SK-N-MC (cell line): ENCODE results near the gene CACNB2.

Source experiments
- EZH2 ChIP-seq: fragments of 200-600 bp; sonication (generic); IDR thresholded peaks from one replicate; pipeline ENCODE4 v1.6.1; 2017; ENCODE audit warnings: antibody characterized with exemption
- FOXP2 ChIP-seq: optimal IDR thresholded peaks from 2 replicates; pipeline ENCODE3; 2011; ENCODE audit warnings: mild to moderate bottlenecking, moderate library complexity; ENCODE audit not compliant: insufficient read depth; ENCODE audit errors: extremely low read length, control extremely low read depth
- POLR2AphosphoS5 ChIP-seq: IDR thresholded peaks from 2 replicates; pipeline ENCODE4 v1.6.1; 2012; ENCODE audit warnings: mild to moderate bottlenecking, low read depth, low read length, borderline replicate concordance

DNA sequence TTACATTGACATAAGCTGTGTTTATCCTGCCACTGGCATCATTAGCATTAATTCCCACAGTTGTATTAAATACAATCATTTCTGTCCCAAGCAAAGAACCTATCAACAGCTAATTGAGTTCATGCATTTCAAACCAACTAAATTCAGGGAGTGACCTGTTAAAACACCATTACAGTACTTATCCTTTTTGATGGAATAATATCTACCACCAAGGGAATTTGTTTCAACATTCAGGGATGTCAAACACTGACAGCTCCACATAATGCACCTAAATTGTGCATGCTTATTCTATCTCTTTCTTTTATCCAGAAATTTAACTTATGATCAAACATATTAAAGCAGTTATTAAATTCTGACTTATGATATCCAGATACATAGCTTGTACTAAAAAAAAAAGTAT is 374.3 kb downstream of the CACNB2 start:
- no peak for TF ChIP-seq EZH2
- no peak for TF ChIP-seq FOXP2
- TF ChIP-seq POLR2AphosphoS5 = no peak
